IMR-90 (cell line): Measurements from ENCODE around the gene RBBP8NL. TPM values are rescaled to one million over a fixed set of nuclear protein-coding genes. Genes with fewer than 3 reads are reported as not detected.

Source experiments
- ATAC-seq: fragments of 200-7000 bp; cut with Tn5 transposase; 2 replicates; pipeline ENCODE4 v1.9.1; 2020; ENCODE audit warnings: low read depth, mild to moderate bottlenecking, moderate library complexity
- BruUV-seq: library from RNA; stranded (reverse); fragments of 400-500 nt; replicated peaks from 2 replicates; lab custom pipeline; 2021; lab: Mats Ljungman, UMichigan
- CTCF ChIA-PET: fragments of 300-600 bp; formaldehyde crosslinking; extraction: SDS; loops from one replicate; lab custom pipeline; 2021; ENCODE audit warnings: antibody characterized with exemption; lab: Yijun Ruan, JAX
- POLR2A ChIA-PET: fragments of 300-600 bp; sonication (Branson Sonifier 250); formaldehyde crosslinking; loops from one replicate; lab custom pipeline; 2022; ENCODE audit warnings: antibody characterized with exemption; ENCODE audit not compliant: unreplicated experiment; lab: Charles Lee
- DNase-seq: peaks from one replicate; pipeline ENCODE4 v3.0.0; 2013
- H2AFZ ChIP-seq: replicated peaks from 2 replicates; pipeline ENCODE3; 2013; ENCODE audit warnings: low read length, mild to moderate bottlenecking; ENCODE audit not compliant: poor library complexity
- H2AK5ac ChIP-seq: 2 replicates; pipeline ENCODE4 v1.6.1; 2013; ENCODE audit warnings: low read depth, low read length, inconsistent platforms
- H2AK9ac ChIP-seq: replicated peaks from 2 replicates; pipeline ENCODE3; 2013; ENCODE audit warnings: mild to moderate bottlenecking, low read depth, low read length, moderate library complexity; ENCODE audit not compliant: poor library complexity
- H2BK120ac ChIP-seq: 2 replicates; pipeline ENCODE4 v1.6.1; 2013; ENCODE audit warnings: low read depth, low read length, inconsistent platforms
- H2BK15ac ChIP-seq: 3 replicates; pipeline ENCODE4 v1.6.1; 2013; ENCODE audit warnings: low read depth, low read length, inconsistent platforms
- H2BK20ac ChIP-seq: 2 replicates; pipeline ENCODE4 v1.6.1; 2013; ENCODE audit warnings: low read depth, mild to moderate bottlenecking, inconsistent platforms, low read length, moderate library complexity
- H2BK5ac ChIP-seq: 2 replicates; pipeline ENCODE4 v1.6.1; 2013; ENCODE audit warnings: mild to moderate bottlenecking, low read depth, low read length, inconsistent platforms; ENCODE audit not compliant: poor library complexity, severe bottlenecking
- H3K14ac ChIP-seq: replicated peaks from 2 replicates; pipeline ENCODE4 v1.6.1; 2013; ENCODE audit warnings: low read depth, low read length, inconsistent platforms
- H3K18ac ChIP-seq: 2 replicates; pipeline ENCODE4 v1.6.1; 2013; ENCODE audit warnings: low read depth, low read length, control low read depth
- H3K23ac ChIP-seq: 2 replicates; pipeline ENCODE4 v1.6.1; 2013; ENCODE audit warnings: low read depth, low read length, inconsistent platforms
- H3K27ac ChIP-seq: 2 replicates; pipeline ENCODE4 v1.5.1; 2013; ENCODE audit warnings: mild to moderate bottlenecking, control low read depth, low read length; ENCODE audit not compliant: insufficient read depth
- H3K27me3 ChIP-seq: 2 replicates; pipeline ENCODE4 v1.6.1; 2013; ENCODE audit warnings: low read length; ENCODE audit not compliant: control insufficient read depth, insufficient read depth
- H3K36me3 ChIP-seq: 2 replicates; pipeline ENCODE4 v1.6.1; 2013; ENCODE audit warnings: low read length, mixed read lengths; ENCODE audit not compliant: control insufficient read depth, insufficient read depth
- H3K4ac ChIP-seq: 2 replicates; pipeline ENCODE4 v1.6.1; 2013; ENCODE audit warnings: low read depth, low read length, inconsistent platforms
- H3K4me1 ChIP-seq: 2 replicates; pipeline ENCODE4 v1.6.1; 2013; ENCODE audit warnings: low read length, mixed read lengths; ENCODE audit not compliant: control insufficient read depth, insufficient read depth
- H3K4me2 ChIP-seq: 2 replicates; pipeline ENCODE4 v1.6.1; 2013; ENCODE audit warnings: low read depth, mild to moderate bottlenecking, control low read depth, low read length, moderate library complexity
- H3K4me3 ChIP-seq: 2 replicates; pipeline ENCODE4 v1.5.1; 2013; ENCODE audit warnings: low read depth, mild to moderate bottlenecking, control low read depth, low read length, moderate library complexity; ENCODE audit not compliant: insufficient read depth
- H3K56ac ChIP-seq: 2 replicates; pipeline ENCODE4 v1.6.1; 2013; ENCODE audit warnings: low read length, inconsistent platforms; ENCODE audit not compliant: insufficient read depth; ENCODE audit errors: extremely low read depth
- H3K79me1 ChIP-seq, 2 experiments: 2 replicates each; pipeline ENCODE4 v1.6.1; 2013; ENCODE audit warnings: low read length in 2 of 2, inconsistent platforms in 1 of 2, low read depth in 1 of 2
- H3K9ac ChIP-seq: 2 replicates; pipeline ENCODE4 v1.6.1; 2013; ENCODE audit warnings: low read depth, low read length, control low read depth
- H3K9me1 ChIP-seq: 2 replicates; pipeline ENCODE4 v1.6.1; 2013; ENCODE audit warnings: low read length, inconsistent platforms; ENCODE audit not compliant: insufficient read depth
- H3K9me3 ChIP-seq: 2 replicates; pipeline ENCODE4 v1.6.1; 2013; ENCODE audit warnings: low read length; ENCODE audit not compliant: control insufficient read depth, insufficient read depth
- H4K20me1 ChIP-seq: 2 replicates; pipeline ENCODE4 v1.6.1; 2013; ENCODE audit warnings: low read length, inconsistent platforms; ENCODE audit not compliant: insufficient read depth
- H4K5ac ChIP-seq: 2 replicates; pipeline ENCODE4 v1.6.1; 2013; ENCODE audit warnings: mild to moderate bottlenecking, low read depth, low read length, control low read depth
- H4K8ac ChIP-seq, 2 experiments: 2 replicates each; pipeline ENCODE4 v1.6.1; 2013; ENCODE audit warnings: low read depth in 2 of 2, low read length in 2 of 2, control low read depth in 1 of 2, inconsistent platforms in 1 of 2
- H4K91ac ChIP-seq: 2 replicates; pipeline ENCODE4 v1.6.1; 2013; ENCODE audit warnings: low read depth, low read length, inconsistent platforms; ENCODE audit not compliant: insufficient read depth
- BHLHE40 ChIP-seq: fragments of 150-350 bp; IDR thresholded peaks from 2 replicates; pipeline ENCODE4 v1.6.1; 2016; ENCODE audit warnings: mild to moderate bottlenecking, low read depth, low read length
- MAZ ChIP-seq: IDR thresholded peaks from 2 replicates; pipeline ENCODE4 v1.6.1; 2012; ENCODE audit warnings: low read depth, mild to moderate bottlenecking, low read length, improper control_type of control experiment, moderate library complexity, borderline replicate concordance
- RFX5 ChIP-seq: IDR thresholded peaks from 2 replicates; pipeline ENCODE4 v1.8.0; 2012; ENCODE audit warnings: low read depth, mild to moderate bottlenecking, low read length, moderate library complexity
- WGBS, 2 experiments: methylation state at CpG; one replicate each; pipeline versions ENCODE4 v1.1.5 to v1.1.7; 2013; ENCODE audit warnings: missing lambda C conversion rate in 2 of 2; ENCODE audit not compliant: insufficient read length in 1 of 2; ENCODE audit errors: extremely low coverage in 2 of 2; 5-methylcytosine and 5-hydroxymethylcytosine counted together
- dilution Hi-C: fragments of 300-500 bp; cut with HindIII; formaldehyde crosslinking; loops from one replicate; pipeline ENCODE4 v1.14.3; 2018; ENCODE audit warnings: low sequenced_read_pairs; ENCODE audit not compliant: unreplicated experiment
- in situ Hi-C: fragments of 300-500 bp; cut with MboI; formaldehyde crosslinking; loops from 3 replicates; pipeline ENCODE4 v1.14.3; 2019; ENCODE audit warnings: low sequenced_read_pairs, inconsistent platforms, mixed read lengths
- intact Hi-C: fragments of 100-400 bp; cut with micrococcal nuclease; formaldehyde crosslinking; loops from 2 replicates; pipeline ENCODE4 v1.10.0; 2022
- polyA plus RNA-seq, 3 experiments: library from polyadenylated mRNA; depleted of rRNA; stranded (reverse); fragments of >200 nt; gene quantifications; 2 replicates each; pipeline ENCODE4 v1.2.3, GENCODE V29; 2012; ENCODE audit warnings: low replicate concordance in 1 of 3
- total RNA-seq: library from RNA; depleted of rRNA; stranded (reverse); fragments of >200 nt; gene quantifications from 2 replicates; pipeline ENCODE4 v1.2.3, GENCODE V29; 2012

Gene RBBP8NL
- total and polyA plus RNA-seq, 2 of the 4 experiments (the other 2 are of a cell fraction) = not detected

DNA sequence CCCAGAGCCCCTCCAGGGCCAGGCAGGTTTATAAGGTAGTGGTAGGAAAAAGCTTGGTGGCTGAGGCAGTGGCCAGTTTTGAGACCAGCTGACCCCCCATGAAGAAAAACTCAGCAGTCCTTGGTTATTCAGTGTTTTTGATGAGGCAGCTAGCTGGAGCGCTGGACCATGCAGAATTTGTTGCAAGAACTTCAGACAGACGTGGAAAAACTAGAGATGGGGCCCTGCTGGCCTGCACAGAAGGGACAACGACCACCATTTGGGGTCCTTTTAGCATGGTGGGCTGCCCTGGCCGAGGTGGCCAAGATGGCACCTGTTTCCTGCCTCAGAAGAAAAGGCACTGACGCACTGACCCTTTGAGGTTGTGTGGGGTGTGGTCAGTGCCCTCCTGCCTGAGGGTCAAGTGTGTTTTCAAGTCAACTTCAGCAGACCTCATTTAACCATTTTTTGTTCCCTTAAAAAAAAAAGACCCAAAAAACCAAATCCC, 37.7 kb downstream of the RBBP8NL start:
- no TSS peak for BruUV-seq
- Histone ChIP-seq H2BK15ac (no peak overlapping the region), H3K18ac (no peak overlapping the region), H3K9me3 (no peaks in the 10 kb centered on the region), H4K8ac (no peak overlapping the region), H3K27ac (no peak overlapping the region), H3K56ac (no peak overlapping the region), H3K4ac (no peak overlapping the region), H3K4me1 (peaks cover 5% of the 10 kb centered on the region), H3K9me1 (0 out of 2 replicates have a peak, but pooled peaks cover 4% of the 10 kb centered on the region), H3K79me1 (peaks cover 26 to 46% of the 10 kb centered on the region in 2 experiments), H3K23ac (no peak overlapping the region), H3K36me3 (peaks cover 47% of the 10 kb centered on the region), H2AK5ac (no peak overlapping the region), H3K27me3 (no peaks in the 10 kb centered on the region), H3K14ac (no peak overlapping the region), H4K91ac (no peak overlapping the region), H2BK5ac (no peak overlapping the region), H4K5ac (no peak overlapping the region), H3K4me2 (no peak overlapping the region), H4K20me1 (peaks cover 44% of the 10 kb centered on the region), H3K9ac (no peak overlapping the region), H3K4me3 (no peak overlapping the region), H2AK9ac (peak overlapping the region; percentile 14), H2BK120ac (no peak overlapping the region), H2AFZ (no peak overlapping the region), H2BK20ac (no peak overlapping the region)
- 100% methylated on average over 2 of the region's 5 CpGs; no CpG with 5 or more reads in 1 of the 2 experiments for WGBS, 2 experiments
- ChIA-PET POLR2A (no interaction called here), CTCF (no interaction called here)
- ATAC-seq (no peak), DNase-seq (no peak)
- in situ Hi-C loops = loop anchor here (25.0 kb wide), 1 partner anchor 377 kb away; no protein-coding TSS in a partner anchor
- TF ChIP-seq RFX5 (no peak), BHLHE40 (no peak), MAZ (no peak)
- intact Hi-C loops = loop anchor here (10.0 kb wide), 1 partner anchor 375 kb away; no protein-coding TSS in a partner anchor
- dilution Hi-C loops = loop anchor here (25.0 kb wide), 1 partner anchor 102 kb away; no protein-coding TSS in a partner anchor
